GF-D8 (cell line): ENCODE results near the gene PUM1.

Experiments
- DNase-seq: peaks from one replicate; lab custom pipeline; 2025; lab: John Stamatoyannopoulos, UW

PUM1 gene

GRCh38 chr1:30906631-30907441, 158.7 kb downstream of the PUM1 start:
- no peak for DNase-seq

GRCh38 chr1:30905916-30906620, 159.4 kb downstream of the PUM1 start:
- DNase-seq, result no peak

GRCh38 chr1:30905403-30905802, 160.1 kb downstream of the PUM1 start:
- DNase-seq, result no peak

GRCh38 chr1:30904962-30905335, 160.6 kb downstream of the PUM1 start:
- no peak for DNase-seq

- no peak for DNase-seq
These were observed 161.1 kb downstream of the PUM1 start for GRCh38 chr1:30904191-30904961.

GRCh38 chr1:30903343-30904034, 162.0 kb downstream of the PUM1 start:
- no peak for DNase-seq

GRCh38 chr1:30902593-30903290, 162.8 kb downstream of the PUM1 start:
- no peak for DNase-seq

GRCh38 chr1:30901798-30902581, 163.5 kb downstream of the PUM1 start:
- DNase-seq, result no peak

- DNase-seq, result no peak
These were observed 164.5 kb downstream of the PUM1 start for GRCh38 chr1:30900931-30901560.

- no peak for DNase-seq
These were observed 165.0 kb downstream of the PUM1 start for GRCh38 chr1:30900486-30900885.

- DNase-seq, result no peak
These were observed 165.7 kb downstream of the PUM1 start for GRCh38 chr1:30899577-30900389.

- DNase-seq, result no peak
These were observed 167.3 kb downstream of the PUM1 start for GRCh38 chr1:30898031-30898815.

- DNase-seq, result no peak
These were observed 168.6 kb downstream of the PUM1 start for GRCh38 chr1:30896905-30897304.

GRCh38 chr1:30895944-30896660, 169.4 kb downstream of the PUM1 start:
- DNase-seq, result no peak

GRCh38 chr1:30895382-30895943, 170.1 kb downstream of the PUM1 start:
- DNase-seq, result no peak

GRCh38 chr1:30894508-30894973, 171.0 kb downstream of the PUM1 start:
- no peak for DNase-seq

- DNase-seq, result no peak
These were observed 171.6 kb downstream of the PUM1 start for GRCh38 chr1:30893776-30894507.
